MM.1S (cell line): ENCODE data around the gene RPRD2.

Source experiments
- DNase-seq: peaks from one replicate; pipeline ENCODE4 v3.0.0-alpha.2; 2015
- H2AFZ ChIP-seq: fragments of 300-600 bp; sonication (generic); 2 replicates; pipeline ENCODE4 v1.6.0; 2016; ENCODE audit warnings: antibody characterized with exemption, low read length
- H3F3A ChIP-seq: fragments of 300-600 bp; sonication (generic); 2 replicates; pipeline ENCODE4 v1.6.1; 2016; ENCODE audit warnings: mild to moderate bottlenecking, antibody characterized with exemption, low read length, moderate library complexity, mixed read lengths; ENCODE audit not compliant: insufficient read depth
- H3K27ac ChIP-seq: fragments of 300-600 bp; sonication (generic); 2 replicates; pipeline ENCODE4 v1.5.1; 2016; ENCODE audit warnings: mild to moderate bottlenecking, low read length
- H3K27me3 ChIP-seq: fragments of 300-600 bp; sonication (generic); replicated peaks from 2 replicates; pipeline ENCODE4 v1.6.0; 2016; ENCODE audit warnings: low read length; ENCODE audit not compliant: insufficient read depth
- H3K36me3 ChIP-seq: fragments of 300-600 bp; sonication (generic); replicated peaks from 2 replicates; pipeline ENCODE4 v1.6.1; 2016; ENCODE audit warnings: mild to moderate bottlenecking, low read length, mixed read lengths; ENCODE audit not compliant: insufficient read depth
- H3K4me1 ChIP-seq: fragments of 300-600 bp; sonication (generic); 2 replicates; pipeline ENCODE4 v1.6.1; 2016; ENCODE audit warnings: low read length, mixed read lengths
- H3K4me2 ChIP-seq: fragments of 300-600 bp; sonication (generic); 2 replicates; pipeline ENCODE4 v1.6.0; 2016; ENCODE audit warnings: low read depth, low read length
- H3K4me3 ChIP-seq: fragments of 300-600 bp; sonication (generic); 2 replicates; pipeline ENCODE4 v1.5.1; 2016; ENCODE audit warnings: low read length, mixed read lengths
- H3K79me2 ChIP-seq: fragments of 300-600 bp; sonication (generic); 2 replicates; pipeline ENCODE4 v1.6.1; 2016; ENCODE audit warnings: mixed run types, low read length, mixed read lengths
- H3K9ac ChIP-seq: fragments of 300-600 bp; sonication (generic); 2 replicates; pipeline ENCODE4 v1.6.1; 2016; ENCODE audit warnings: low read length, mixed read lengths
- H3K9me2 ChIP-seq: fragments of 300-600 bp; sonication (generic); replicated peaks from 2 replicates; pipeline ENCODE4 v1.6.1; 2016; ENCODE audit warnings: mild to moderate bottlenecking, low read length, mixed read lengths; ENCODE audit not compliant: insufficient read depth
- H3K9me3 ChIP-seq: fragments of 300-600 bp; sonication (generic); replicated peaks from 2 replicates; pipeline ENCODE4 v1.6.1; 2016; ENCODE audit warnings: mild to moderate bottlenecking, low read length, mixed read lengths; ENCODE audit not compliant: insufficient read depth
- H4K20me1 ChIP-seq: fragments of 300-600 bp; sonication (generic); 2 replicates; pipeline ENCODE4 v1.6.1; 2016; ENCODE audit warnings: mild to moderate bottlenecking, low read length, moderate library complexity, mixed read lengths; ENCODE audit not compliant: insufficient read depth
- CTCF ChIP-seq: fragments of 300-600 bp; sonication (generic); IDR thresholded peaks from 2 replicates; pipeline ENCODE4 v1.5.1; 2016; ENCODE audit warnings: antibody characterized with exemption, low read length, mixed read lengths
- EZH2 ChIP-seq: fragments of 300-600 bp; sonication (generic); optimal IDR thresholded peaks from 2 replicates; pipeline ENCODE3; 2017; ENCODE audit warnings: low read depth, mild to moderate bottlenecking, antibody characterized with exemption, low read length, mixed read lengths
- EZH2phosphoT487 ChIP-seq: fragments of 300-600 bp; sonication (generic); IDR thresholded peaks from 2 replicates; pipeline ENCODE4 v1.6.1; 2018; ENCODE audit warnings: antibody characterized with exemption, low read length

Gene RPRD2

GRCh38 chr1:150397392-150398032 is 33.6 kb downstream of the RPRD2 start:
- no peak for DNase-seq
- H3K36me3 ChIP-seq, result no peaks in the 10 kb centered on the region
- H3K27ac ChIP-seq, result no peak overlapping the region
- peaks cover 95% of the 10 kb centered on the region for H3K79me2 ChIP-seq
- H3K4me1 ChIP-seq, result no peaks in the 10 kb centered on the region
- no peaks in the 10 kb centered on the region for H3K9me2 ChIP-seq
- TF ChIP-seq CTCF, result no peak
- TF ChIP-seq EZH2, result no peak
- no peak for TF ChIP-seq EZH2phosphoT487
- no peak overlapping the region for H2AFZ ChIP-seq
- peaks cover 18% of the 10 kb centered on the region; the same call in 1 of the 2 replicates for H4K20me1 ChIP-seq
- no peaks in the 10 kb centered on the region for H3F3A ChIP-seq
- H3K9me3 ChIP-seq, result no peaks in the 10 kb centered on the region
- H3K4me2 ChIP-seq, result no peak overlapping the region
- no peak overlapping the region for H3K4me3 ChIP-seq
- H3K9ac ChIP-seq, result no peak overlapping the region
- H3K27me3 ChIP-seq, result no peaks in the 10 kb centered on the region

GRCh38 chr1:150404465-150404864 is 40.5 kb downstream of the RPRD2 start:
- Histone ChIP-seq H2AFZ (no peak overlapping the region), H3K27ac (no peak overlapping the region), H3K4me2 (no peak overlapping the region), H3K79me2 (peaks cover 97% of the 10 kb centered on the region), H3K9me3 (no peaks in the 10 kb centered on the region), H3K27me3 (no peaks in the 10 kb centered on the region), H3K9me2 (no peaks in the 10 kb centered on the region), H3K9ac (no peak overlapping the region), H4K20me1 (peaks cover 38% of the 10 kb centered on the region), H3K4me1 (no peaks in the 10 kb centered on the region), H3K4me3 (no peak overlapping the region), H3K36me3 (no peaks in the 10 kb centered on the region), H3F3A (0 out of 2 replicates have a peak, but pooled peaks cover 3% of the 10 kb centered on the region)
- no peak for TF ChIP-seq CTCF
- no peak for TF ChIP-seq EZH2
- no peak for TF ChIP-seq EZH2phosphoT487
- no peak for DNase-seq

- Histone ChIP-seq H3K27me3 (no peaks in the 10 kb centered on the region), H3K79me2 (peaks cover 97% of the 10 kb centered on the region), H3F3A (0 out of 2 replicates have a peak, but pooled peaks cover 3% of the 10 kb centered on the region), H3K4me1 (no peaks in the 10 kb centered on the region), H3K9me3 (no peaks in the 10 kb centered on the region), H3K4me3 (no peak overlapping the region), H4K20me1 (peaks cover 38% of the 10 kb centered on the region), H3K9me2 (no peaks in the 10 kb centered on the region), H3K4me2 (no peak overlapping the region), H3K27ac (no peak overlapping the region), H2AFZ (no peak overlapping the region), H3K9ac (no peak overlapping the region), H3K36me3 (no peaks in the 10 kb centered on the region)
- no peak for DNase-seq
- TF ChIP-seq CTCF, result no peak
- TF ChIP-seq EZH2, result no peak
- no peak for TF ChIP-seq EZH2phosphoT487
These were observed 41.7 kb downstream of the RPRD2 start for GRCh38 chr1:150405660-150406059.
